ENCODE measurements around the gene FAM163B. TPM values are rescaled to one million over a fixed set of nuclear protein-coding genes. Genes with fewer than 3 reads are reported as not detected.

Gene FAM163B
- total RNA-seq, 1 donor: not detected

GRCh38 chr9:133602277-133602676 is 6.9 kb downstream of the FAM163B start:
- TF ChIP-seq CTCF (IDR thresholded peaks at IDR 0.05; ENCODE audit: insufficient read depth, low read length): no peak
- no peak overlapping the region for H3K4me3 ChIP-seq (ENCODE audit: low read depth, low read length)
- no peak for DNase-seq (ENCODE audit: low read depth)

GRCh38 chr9:133601746-133602145 is 7.4 kb downstream of the FAM163B start:
- TF ChIP-seq CTCF (IDR thresholded peaks at IDR 0.05; ENCODE audit: insufficient read depth, low read length): no peak
- DNase-seq (ENCODE audit: low read depth): no peak
- no peak overlapping the region for H3K4me3 ChIP-seq (ENCODE audit: low read depth, low read length)

GRCh38 chr9:133600739-133601138 is 8.4 kb downstream of the FAM163B start:
- no peak for DNase-seq (ENCODE audit: low read depth)
- no peak overlapping the region for H3K4me3 ChIP-seq (ENCODE audit: low read depth, low read length)
- TF ChIP-seq CTCF (IDR thresholded peaks at IDR 0.05; ENCODE audit: insufficient read depth, low read length): no peak

- DNase-seq (ENCODE audit: low read depth): no peak
- TF ChIP-seq CTCF (IDR thresholded peaks at IDR 0.05; ENCODE audit: insufficient read depth, low read length): no peak
- no peak overlapping the region for H3K4me3 ChIP-seq (ENCODE audit: low read depth, low read length)
These were observed 9.6 kb downstream of the FAM163B start for GRCh38 chr9:133599470-133600173.

- no peak for DNase-seq (ENCODE audit: low read depth)
- TF ChIP-seq CTCF (IDR thresholded peaks at IDR 0.05; ENCODE audit: insufficient read depth, low read length): no peak
- no peak overlapping the region for H3K4me3 ChIP-seq (ENCODE audit: low read depth, low read length)
These were observed 10.2 kb downstream of the FAM163B start for GRCh38 chr9:133598978-133599377.

- TF ChIP-seq CTCF (IDR thresholded peaks at IDR 0.05; ENCODE audit: insufficient read depth, low read length): no peak
- peak; percentile 13 for DNase-seq (ENCODE audit: low read depth)
- no peak overlapping the region for H3K4me3 ChIP-seq (ENCODE audit: low read depth, low read length)
These were observed 11.8 kb downstream of the FAM163B start for GRCh38 chr9:133597316-133597957.

Measured in fibroblast of the aortic adventitia (primary cell).